ENCODE measurements around the gene RPS21. TPM values are rescaled to one million over a fixed set of nuclear protein-coding genes. Genes with fewer than 3 reads are reported as not detected.

The RPS21 gene
- total and polyA plus RNA-seq, 9 of the 15 experiments (the other 6 are each of a cell fraction or from before 2014, with no cell fraction given): 1,380 to 5,647 (median 3,091) TPM

- CTCF ChIA-PET (ENCODE audit: low intra/inter-chr PET ratio): no interaction called here
- Histone ChIP-seq H3K4me3 (no peak overlapping the region), H3K9ac (ENCODE audit: insufficient read depth in 1 of 2, low read depth in 2 of 2, low read length in 2 of 2) (peak overlapping the region in 1 of 2 experiments; percentile 82; a peak in 2 of 4 replicates), H3K36me3 (ENCODE audit: control insufficient read depth, insufficient read depth, low read length) (0 out of 3 replicates have a peak, but pooled peaks cover under 1% of the 10 kb centered on the region), H3K4me2 (ENCODE audit: insufficient read depth, low read length) (0 out of 2 replicates have a peak overlapping the region, but pooled peaks have one; percentile 5), H4K20me1 (replicated peaks; ENCODE audit: control insufficient read depth, insufficient read depth, low read length) (0 out of 2 replicates have a peak, but pooled peaks cover under 1% of the 10 kb centered on the region), H3K4me1 (replicated peaks in 1 of 2; ENCODE audit: control insufficient read depth in 2 of 2, insufficient read depth in 2 of 2, low read length in 2 of 2) (peaks cover 39 to 91% of the 10 kb centered on the region in 2 experiments), H2AFZ (ENCODE audit: low read depth, low read length) (no peak overlapping the region), H3K27me3 (ENCODE audit: control insufficient read depth in 2 of 2, insufficient read depth in 2 of 2, low read length in 2 of 2) (no peaks in the 10 kb centered on the region), H3K27ac (ENCODE audit: extremely low read depth, low read depth, low read length) (no peak overlapping the region), H3K9me3 (replicated peaks; ENCODE audit: control insufficient read depth, insufficient read depth, low read depth, low read length) (no peaks in the 10 kb centered on the region), H3K79me2 (ENCODE audit: control insufficient read depth, insufficient read depth, low read length) (peaks cover 18% of the 10 kb centered on the region), H3K9me1 (ENCODE audit: control insufficient read depth, insufficient read depth, low read length) (no peaks in the 10 kb centered on the region)
- intact Hi-C loops (cut with micrococcal nuclease): no loop called here
- FAIRE-seq: peak; percentile 79
- BruUV-seq (replicated peaks): no TSS peak
- in situ Hi-C loops (cut with MboI): no loop called here
- DNase-seq (ENCODE audit: extremely low read depth in 1 of 4, low spot score in 3 of 4): peak; percentile 45 to 64 (median 48)
- POLR2A ChIA-PET: no interaction called here
- 55% methylated on average over 19 of the region's 19 CpGs for WGBS (ENCODE audit: insufficient coverage, low coverage, missing lambda C conversion rate)
- ATAC-seq: no peak
- no peak for TF ChIP-seq ZNF584 (CRISPR knock-in tag; IDR thresholded peaks at IDR 0.05; ENCODE audit: low read depth)
- TF ChIP-seq E2F6 (IDR thresholded peaks at IDR 0.05; ENCODE audit: borderline replicate concordance in 1 of 2, extremely low read depth in 1 of 2, insufficient read depth in 1 of 2, insufficient read length in 1 of 2, low read depth in 1 of 2, low read length in 1 of 2, poor library complexity in 1 of 2, severe bottlenecking in 1 of 2): no peak
- TF ChIP-seq MXI1 (IDR thresholded peaks at IDR 0.05; ENCODE audit: low read depth, low read length): no peak
- no peak for TF ChIP-seq ZNF124 (CRISPR knock-in tag; IDR thresholded peaks at IDR 0.05)
- no peak for TF ChIP-seq NR2F6 (CRISPR knock-in tag; IDR thresholded peaks at IDR 0.05)
- TF ChIP-seq JUND (IDR thresholded peaks at IDR 0.05; ENCODE audit: borderline replicate concordance, low read depth, low read length): peak; percentile 27; the same call in 1 of the 2 replicates
- no peak for TF ChIP-seq JUND (tag; IDR thresholded peaks at IDR 0.05; ENCODE audit: borderline replicate concordance, low read depth, low read length)
- TF ChIP-seq BACH1 (tag; IDR thresholded peaks at IDR 0.05): no peak
- TF ChIP-seq SPI1 (IDR thresholded peaks at IDR 0.05; ENCODE audit: borderline replicate concordance, low read depth, low read length): no peak
- TF ChIP-seq PRMT5 (CRISPR knock-in tag; IDR thresholded peaks at IDR 0.05): no peak
- no peak for TF ChIP-seq TGIF2 (CRISPR knock-in tag; IDR thresholded peaks at IDR 0.05)
- no peak for TF ChIP-seq RBM25 (IDR thresholded peaks at IDR 0.05; ENCODE audit: low read depth, low read length, severe bottlenecking)
- TF ChIP-seq STAG1 (CRISPR knock-in tag; IDR thresholded peaks at IDR 0.05; ENCODE audit: borderline replicate concordance): no peak
- 0 out of 2 replicates have a peak, but pooled peaks have one; percentile 6 for TF ChIP-seq NFE2 (IDR thresholded peaks at IDR 0.05; ENCODE audit: low read depth)
- TF ChIP-seq NFIC (IDR thresholded peaks at IDR 0.05): no peak
- TF ChIP-seq SRSF7 (optimal IDR thresholded peaks at IDR 0.05; ENCODE audit: low read depth, low read length): no peak
- no peak for TF ChIP-seq IRF9 (tag; IDR thresholded peaks at IDR 0.05)
- no peak for TF ChIP-seq ZBTB8A (IDR thresholded peaks at IDR 0.05; ENCODE audit: partially characterized antibody)
- peak; percentile 62 for TF ChIP-seq FOSL1 (tag; conservative IDR thresholded peaks at IDR 0.05)
- TF ChIP-seq USF2 (CRISPR knock-in tag; IDR thresholded peaks at IDR 0.05): no peak
These were observed 16.6 kb upstream of the RPS21 start for GRCh38 chr20:62370115-62370806.
